Central memory CD8-positive, alpha-beta T cell (primary cell): ENCODE measurements around the gene SIRT1.
A peak's percentile ranks its signal among the peaks of the same experiment; 100 is the strongest.
"Not testable (repeated sequence)": the region's sequence is repeated elsewhere in the genome, so short reads cannot be mapped to it uniquely, and the experiment has no call there.

Experiments
- ATAC-seq: fragments of 150-1000 bp; cut with Tn5 transposase; replicated peaks from 2 replicates; pipeline ENCODE4 v1.10.0; 2022; ENCODE audit warnings: mild to moderate bottlenecking, moderate FRiP score, moderate number of reproducible peaks; ENCODE audit not compliant: poor library complexity, severe bottlenecking; ENCODE audit errors: extremely low read depth
- DNase-seq, 2 donors: peaks; one replicate each; pipeline ENCODE4 v3.0.0; 2021; ENCODE audit warnings: low spot score in 2 of 2
- H3K27ac Mint-ChIP-seq: one replicate; pipeline ENCODE4 v1.8.0; 2022; ENCODE audit warnings: low read depth, mild to moderate bottlenecking, moderate library complexity, mixed read lengths
- H3K27me3 Mint-ChIP-seq: one replicate; pipeline ENCODE4 v1.8.0; 2022; ENCODE audit warnings: mixed read lengths
- H3K36me3 Mint-ChIP-seq: one replicate; pipeline ENCODE4 v1.8.0; 2022; ENCODE audit warnings: mild to moderate bottlenecking, moderate library complexity, mixed read lengths; ENCODE audit not compliant: insufficient read depth
- H3K4me1 Mint-ChIP-seq: one replicate; pipeline ENCODE4 v1.8.0; 2022; ENCODE audit warnings: mixed read lengths
- H3K4me3 Mint-ChIP-seq: one replicate; pipeline ENCODE4 v1.8.0; 2022; ENCODE audit warnings: mild to moderate bottlenecking, moderate library complexity, mixed read lengths
- H3K9me3 Mint-ChIP-seq: one replicate; pipeline ENCODE4 v1.8.0; 2022; ENCODE audit warnings: mixed read lengths

Gene SIRT1

DNA sequence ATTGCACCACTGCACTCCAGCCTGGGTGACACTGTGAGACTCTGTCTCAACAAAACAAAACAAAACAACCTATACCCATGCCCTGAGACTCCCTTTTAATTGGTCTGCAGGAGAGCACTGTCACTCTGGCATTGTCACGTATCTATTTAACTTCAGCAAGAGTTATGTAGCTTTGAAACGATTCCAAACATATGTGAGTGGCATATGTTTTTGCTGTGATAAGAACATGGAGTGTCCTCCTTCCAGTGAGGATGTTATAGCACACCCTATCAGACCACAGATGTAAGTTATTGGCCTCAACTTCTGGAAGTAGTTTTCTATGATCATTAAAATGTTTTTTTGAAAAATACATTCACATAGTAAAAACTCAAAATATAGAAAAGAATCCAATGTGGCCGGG, 30.9 kb upstream of the SIRT1 start:
- DNase-seq (no peak), ATAC-seq (no peak)
- Mint-ChIP-seq H3K36me3 (peaks cover 1% of the 10 kb centered on the region), H3K4me1 (peaks cover 11% of the 10 kb centered on the region), H3K27me3 (no peaks in the 10 kb centered on the region), H3K9me3 (no peaks in the 10 kb centered on the region), H3K27ac (no peak overlapping the region), H3K4me3 (no peak overlapping the region)

DNA sequence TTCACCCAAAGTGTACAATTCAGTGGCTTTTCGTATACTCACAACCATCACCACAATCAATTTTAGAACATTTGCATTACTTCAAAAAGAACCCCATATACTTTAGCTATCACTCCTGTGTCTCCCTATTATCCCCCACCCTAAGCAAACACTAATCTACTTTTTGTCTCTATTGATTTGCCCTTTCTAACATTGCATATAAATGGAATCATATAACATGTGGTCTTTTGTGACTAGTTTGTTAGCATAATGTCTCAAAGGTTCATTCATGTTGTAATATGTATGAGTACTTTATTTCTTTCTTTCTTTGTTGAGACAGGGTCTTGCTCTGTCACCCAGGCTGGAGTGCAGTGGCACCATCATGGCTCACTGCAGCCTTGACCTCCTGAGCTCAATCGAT, 25.5 kb upstream of the SIRT1 start:
- ATAC-seq (no peak), DNase-seq (no peak)
- H3K4me3 Mint-ChIP-seq = no peak overlapping the region
- no peak overlapping the region for H3K27ac Mint-ChIP-seq
- no peaks in the 10 kb centered on the region for H3K9me3 Mint-ChIP-seq
- peaks cover 5% of the 10 kb centered on the region for H3K4me1 Mint-ChIP-seq
- H3K27me3 Mint-ChIP-seq = no peaks in the 10 kb centered on the region
- H3K36me3 Mint-ChIP-seq = no peaks in the 10 kb centered on the region

DNA sequence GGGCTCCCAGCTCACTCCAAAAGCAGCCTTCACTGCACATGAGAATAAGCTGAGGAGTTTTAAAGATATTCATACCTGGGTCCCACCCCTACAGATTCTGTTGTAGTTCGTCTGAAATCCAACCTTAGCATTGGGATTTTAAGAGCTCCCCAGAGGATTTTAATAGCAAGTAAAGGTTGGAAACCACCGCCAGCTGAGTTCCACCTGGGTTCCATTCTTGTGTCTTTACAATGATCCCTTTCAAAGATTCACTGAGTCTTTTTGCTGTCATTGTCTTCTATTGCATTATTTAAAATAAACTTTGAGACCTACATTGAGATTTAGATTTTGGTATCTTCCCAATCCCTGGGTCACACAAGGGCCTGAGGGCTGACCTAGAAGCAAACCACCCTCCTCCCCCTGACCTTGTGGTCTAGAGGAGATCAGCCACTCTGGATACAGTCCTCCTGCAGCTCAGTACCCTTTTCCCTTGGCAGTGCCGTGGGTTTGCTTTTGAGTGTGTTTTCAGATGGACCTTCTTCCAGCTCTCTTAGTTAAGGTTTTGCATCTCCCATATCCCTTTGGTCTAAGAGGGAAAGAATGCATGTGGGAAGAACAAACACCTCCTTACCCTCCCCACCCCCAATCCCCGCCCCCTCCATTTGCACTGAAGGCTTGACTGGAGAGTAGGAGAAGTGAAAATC, 22.6 kb upstream of the SIRT1 start:
- no peak for ATAC-seq
- H3K36me3 Mint-ChIP-seq = no peaks in the 10 kb centered on the region
- H3K4me3 Mint-ChIP-seq = no peak overlapping the region
- no peaks in the 10 kb centered on the region for H3K4me1 Mint-ChIP-seq
- no peak for DNase-seq
- no peaks in the 10 kb centered on the region for H3K27me3 Mint-ChIP-seq
- H3K27ac Mint-ChIP-seq = no peak overlapping the region
- H3K9me3 Mint-ChIP-seq = no peaks in the 10 kb centered on the region

DNA sequence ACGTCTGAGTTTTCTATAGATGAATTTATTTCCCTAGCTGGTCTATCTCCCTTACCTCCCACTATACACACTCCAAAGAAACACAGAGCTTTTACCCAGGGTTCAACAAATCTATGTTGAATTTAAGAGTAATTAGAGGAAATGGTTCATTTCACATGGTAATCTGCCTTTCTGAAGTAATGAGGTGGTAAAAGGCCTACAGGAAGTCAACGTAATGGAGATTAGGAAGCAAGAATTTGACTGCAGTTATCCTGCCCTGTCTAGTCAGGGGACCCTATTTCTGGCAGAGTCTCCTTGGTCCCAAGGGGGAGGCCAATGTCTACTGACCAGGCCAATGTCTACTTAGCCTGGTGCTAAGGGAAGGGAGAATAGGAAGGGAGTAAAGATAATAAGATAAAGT, 21.4 kb upstream of the SIRT1 start:
- Mint-ChIP-seq H3K4me3 (no peak overlapping the region), H3K27me3 (no peaks in the 10 kb centered on the region), H3K4me1 (no peaks in the 10 kb centered on the region), H3K9me3 (no peaks in the 10 kb centered on the region), H3K27ac (no peak overlapping the region), H3K36me3 (no peaks in the 10 kb centered on the region)
- ATAC-seq = no peak
- no peak for DNase-seq

- DNase-seq = no peak
- no peak for ATAC-seq
- no peaks in the 10 kb centered on the region for H3K27me3 Mint-ChIP-seq
Observed at GRCh38 chr10:67864607-67865371, 19.7 kb upstream of the SIRT1 start.

GRCh38 chr10:67868132-67868531, 16.3 kb upstream of the SIRT1 start:
- ATAC-seq (no peak), DNase-seq (no peak)
- Mint-ChIP-seq H3K27me3 (no peaks in the 10 kb centered on the region), H3K4me1 (no peaks in the 10 kb centered on the region), H3K4me3 (no peak overlapping the region), H3K36me3 (no peaks in the 10 kb centered on the region), H3K9me3 (no peaks in the 10 kb centered on the region), H3K27ac (no peak overlapping the region)

More at GRCh38 chr10:67864607-67865371, 19.7 kb upstream of the SIRT1 start:
- Mint-ChIP-seq H3K9me3 (no peaks in the 10 kb centered on the region), H3K27ac (no peak overlapping the region), H3K4me3 (no peak overlapping the region), H3K36me3 (no peaks in the 10 kb centered on the region), H3K4me1 (no peaks in the 10 kb centered on the region)

GRCh38 chr10:67869996-67870395, 14.5 kb upstream of the SIRT1 start:
- Mint-ChIP-seq H3K27ac (no peak overlapping the region), H3K4me3 (no peak overlapping the region), H3K4me1 (no peaks in the 10 kb centered on the region), H3K36me3 (no peaks in the 10 kb centered on the region), H3K27me3 (no peaks in the 10 kb centered on the region), H3K9me3 (no peaks in the 10 kb centered on the region)
- DNase-seq (no peak), ATAC-seq (no peak)

- no peak for ATAC-seq
- DNase-seq = no peak
- H3K4me1 Mint-ChIP-seq = no peaks in the 10 kb centered on the region
- no peaks in the 10 kb centered on the region for H3K36me3 Mint-ChIP-seq
- H3K9me3 Mint-ChIP-seq = no peaks in the 10 kb centered on the region
- no peak overlapping the region for H3K27ac Mint-ChIP-seq
- H3K27me3 Mint-ChIP-seq = no peaks in the 10 kb centered on the region
- no peak overlapping the region for H3K4me3 Mint-ChIP-seq
Observed at GRCh38 chr10:67875340-67876238, 8.9 kb upstream of the SIRT1 start.

DNA sequence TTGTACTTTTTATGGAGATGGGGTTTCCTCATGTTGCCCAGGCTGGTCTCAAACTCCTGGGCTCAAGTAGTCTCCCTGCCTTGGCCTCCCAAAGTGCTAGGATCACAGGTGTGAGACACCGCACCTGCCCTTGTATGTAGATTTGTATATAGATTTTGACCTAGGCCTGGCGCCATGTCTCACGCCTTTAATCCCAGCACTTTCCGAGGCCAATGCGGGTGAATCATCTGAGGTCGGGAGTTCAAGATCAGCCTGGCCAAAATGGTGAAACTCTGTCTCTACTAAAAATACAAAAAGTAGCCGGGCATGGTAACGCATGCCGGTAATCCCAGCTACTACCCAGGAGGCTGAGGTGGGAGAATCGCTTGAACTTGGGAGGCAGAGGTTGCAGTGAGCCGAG, 7.0 kb upstream of the SIRT1 start:
- not testable (repeated sequence) for H3K4me3 Mint-ChIP-seq, H3K27ac Mint-ChIP-seq, H3K4me1 Mint-ChIP-seq, DNase-seq, ATAC-seq, H3K9me3 Mint-ChIP-seq, H3K36me3 Mint-ChIP-seq, H3K27me3 Mint-ChIP-seq

GRCh38 chr10:67878133-67878532, 6.3 kb upstream of the SIRT1 start:
- Mint-ChIP-seq H3K27ac (no peak overlapping the region), H3K4me3 (no peak overlapping the region), H3K36me3 (no peaks in the 10 kb centered on the region), H3K4me1 (no peaks in the 10 kb centered on the region), H3K9me3 (no peaks in the 10 kb centered on the region), H3K27me3 (no peaks in the 10 kb centered on the region)
- no peak for DNase-seq
- no peak for ATAC-seq

DNA sequence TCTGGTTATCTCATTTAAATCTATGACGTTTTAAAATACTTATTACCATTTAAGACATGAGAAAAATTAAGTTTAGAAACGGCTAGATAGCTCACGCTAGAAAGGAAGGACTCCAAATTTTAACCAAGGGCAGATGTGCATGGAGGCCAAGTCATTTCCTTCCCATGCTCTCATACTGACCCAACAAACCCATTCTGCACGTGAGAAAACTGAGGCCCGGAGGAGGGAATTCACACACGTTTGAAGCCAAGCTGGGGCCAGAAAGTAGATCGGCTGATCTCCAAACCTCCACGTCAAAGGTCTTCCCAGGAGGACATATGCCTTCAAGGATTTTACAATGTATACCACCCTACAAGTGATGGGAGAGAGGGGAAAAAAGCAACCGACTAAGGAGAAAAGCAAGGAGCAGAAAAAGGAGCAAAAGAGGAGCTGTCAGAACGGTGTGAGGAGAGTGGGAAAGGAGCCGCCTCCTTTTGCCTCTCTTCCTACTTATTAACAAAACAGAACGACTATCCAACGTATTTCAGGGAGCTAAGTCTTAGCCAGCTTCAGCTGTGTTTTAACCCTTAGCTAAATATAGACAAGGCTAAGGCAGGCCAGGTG, 645 bp upstream of the SIRT1 start:
- Mint-ChIP-seq H3K27ac (peak overlapping the region; percentile 98), H3K9me3 (no peaks in the 10 kb centered on the region), H3K4me3 (peak overlapping the region; percentile 91), H3K4me1 (peaks cover 26% of the 10 kb centered on the region), H3K36me3 (peaks cover 41% of the 10 kb centered on the region), H3K27me3 (no peaks in the 10 kb centered on the region)
- no peak for DNase-seq
- peak; percentile 3 for ATAC-seq

DNA sequence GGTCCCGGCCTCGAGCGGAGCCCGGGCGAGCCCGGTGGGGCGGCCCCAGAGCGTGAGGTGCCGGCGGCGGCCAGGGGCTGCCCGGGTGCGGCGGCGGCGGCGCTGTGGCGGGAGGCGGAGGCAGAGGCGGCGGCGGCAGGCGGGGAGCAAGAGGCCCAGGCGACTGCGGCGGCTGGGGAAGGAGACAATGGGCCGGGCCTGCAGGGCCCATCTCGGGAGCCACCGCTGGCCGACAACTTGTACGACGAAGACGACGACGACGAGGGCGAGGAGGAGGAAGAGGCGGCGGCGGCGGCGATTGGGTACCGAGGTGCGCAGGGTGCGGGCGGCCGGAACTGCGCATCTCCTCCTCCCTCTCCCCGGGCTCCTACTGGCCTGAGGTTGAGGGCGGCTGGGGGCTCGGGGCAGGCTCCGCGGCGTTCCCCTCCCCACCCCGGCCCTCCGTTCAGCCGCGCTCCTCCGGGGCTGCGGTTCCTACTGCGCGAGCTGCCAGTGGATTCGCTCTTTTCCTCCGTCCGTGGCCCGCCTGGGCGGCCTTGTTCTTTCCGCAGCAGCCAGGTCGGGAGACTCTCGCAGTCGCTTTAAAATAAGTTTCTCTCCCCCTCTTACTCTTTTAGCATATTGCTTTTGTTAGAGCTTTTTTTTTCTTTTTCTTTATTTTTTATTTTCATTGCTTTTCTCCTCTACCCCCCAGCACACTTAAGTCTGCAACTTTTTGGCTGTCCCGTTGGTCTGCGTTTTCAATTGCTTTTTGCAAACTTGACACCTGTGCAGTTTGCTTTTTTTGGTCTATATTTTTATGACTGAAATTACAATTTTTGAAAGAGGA, 600 bp downstream of the SIRT1 start:
- peak overlapping the region; percentile 91 for H3K4me3 Mint-ChIP-seq
- H3K27ac Mint-ChIP-seq = peak overlapping the region; percentile 98
- H3K27me3 Mint-ChIP-seq = no peaks in the 10 kb centered on the region
- no peaks in the 10 kb centered on the region for H3K9me3 Mint-ChIP-seq
- peaks cover 54% of the 10 kb centered on the region for H3K36me3 Mint-ChIP-seq
- peaks cover 35% of the 10 kb centered on the region for H3K4me1 Mint-ChIP-seq
- ATAC-seq (peak; percentile 70), DNase-seq (peak; percentile 60 to 68)
